RKO (cell line): ENCODE data around the gene MALSU1.
"Not testable (repeated sequence)": the region's sequence is repeated elsewhere in the genome, so short reads cannot be mapped to it uniquely, and the experiment has no call there.

Experiments used
- DNase-seq: peaks from one replicate; pipeline ENCODE4 v3.0.0-alpha.2; 2016; ENCODE audit warnings: low spot score

The MALSU1 gene

GRCh38 chr7:23285657-23286646 lies 13.2 kb upstream of the MALSU1 start:
- DNase-seq = no peak

DNA sequence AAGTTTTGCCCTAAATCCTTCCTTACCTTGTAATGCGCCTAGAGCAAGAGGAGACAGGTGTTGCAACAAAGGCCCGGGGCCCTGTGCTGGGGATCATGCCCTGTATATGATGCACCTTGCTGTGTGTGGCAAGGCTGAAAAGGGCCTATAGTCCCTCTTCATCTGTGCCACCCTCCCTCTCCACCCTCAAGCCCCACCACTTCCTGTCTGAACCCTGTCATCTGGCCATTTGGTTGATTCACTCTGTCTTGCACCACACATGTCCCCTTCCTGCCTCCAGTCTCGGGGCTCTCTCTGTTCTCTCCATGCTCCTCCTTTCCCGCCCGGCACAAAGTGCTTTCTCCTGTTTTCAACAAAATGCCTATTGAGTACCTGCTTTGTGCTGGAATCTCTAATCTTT lies 11.5 kb upstream of the MALSU1 start:
- DNase-seq = no peak

- DNase-seq = no peak
Observed at GRCh38 chr7:23290993-23291392, 8.1 kb upstream of the MALSU1 start.

DNA sequence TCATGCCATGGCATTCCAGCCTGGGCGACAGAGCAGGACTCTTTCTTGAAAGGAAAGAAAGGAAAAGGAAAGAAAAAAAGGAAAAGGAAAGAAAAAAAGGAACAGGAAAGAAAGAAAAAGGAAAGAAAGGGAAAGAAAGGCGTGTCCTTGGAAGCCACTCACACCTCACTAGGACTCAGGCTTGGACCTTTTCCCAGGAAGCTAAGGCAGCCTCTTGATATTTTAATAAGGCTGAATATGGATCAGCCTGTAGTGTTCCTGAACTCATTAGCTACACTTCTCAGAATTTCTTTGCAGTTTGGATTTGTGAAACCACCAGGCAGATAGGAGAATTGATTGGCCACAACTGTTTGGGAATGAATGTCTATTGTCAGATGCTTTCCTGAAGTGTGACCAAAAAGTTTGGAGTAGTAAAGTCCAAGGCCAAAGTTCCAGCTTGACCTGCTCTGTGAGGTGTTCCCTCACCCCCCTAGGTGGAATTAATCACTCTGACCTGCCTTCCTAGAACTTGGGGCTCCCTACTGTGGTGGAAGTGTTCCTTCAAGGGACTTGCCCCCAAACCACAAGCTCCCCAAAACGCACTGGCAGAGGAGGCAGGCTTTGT lies 7.1 kb upstream of the MALSU1 start:
- DNase-seq = no peak

DNA sequence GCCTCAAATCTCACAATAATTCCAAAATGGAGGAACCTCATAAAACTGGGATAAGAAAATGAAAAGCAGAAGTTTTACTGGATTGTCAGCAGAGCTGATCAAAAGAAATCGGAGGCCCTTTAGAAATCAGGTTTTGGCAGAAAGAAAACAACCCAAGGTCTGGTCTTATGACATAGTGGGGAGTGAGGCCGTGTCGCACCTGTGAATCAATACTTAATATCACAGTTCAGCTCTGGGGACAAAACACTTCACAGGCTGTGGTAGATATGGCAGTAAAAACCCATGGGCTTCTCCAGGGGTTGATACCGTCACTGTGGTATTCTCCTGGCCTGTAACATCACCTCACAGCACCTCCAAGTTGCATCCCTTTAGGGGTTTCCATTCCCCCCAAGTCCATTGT lies 6.5 kb upstream of the MALSU1 start:
- DNase-seq = no peak

GRCh38 chr7:23293500-23294073 lies 5.6 kb upstream of the MALSU1 start:
- no peak for DNase-seq

DNA sequence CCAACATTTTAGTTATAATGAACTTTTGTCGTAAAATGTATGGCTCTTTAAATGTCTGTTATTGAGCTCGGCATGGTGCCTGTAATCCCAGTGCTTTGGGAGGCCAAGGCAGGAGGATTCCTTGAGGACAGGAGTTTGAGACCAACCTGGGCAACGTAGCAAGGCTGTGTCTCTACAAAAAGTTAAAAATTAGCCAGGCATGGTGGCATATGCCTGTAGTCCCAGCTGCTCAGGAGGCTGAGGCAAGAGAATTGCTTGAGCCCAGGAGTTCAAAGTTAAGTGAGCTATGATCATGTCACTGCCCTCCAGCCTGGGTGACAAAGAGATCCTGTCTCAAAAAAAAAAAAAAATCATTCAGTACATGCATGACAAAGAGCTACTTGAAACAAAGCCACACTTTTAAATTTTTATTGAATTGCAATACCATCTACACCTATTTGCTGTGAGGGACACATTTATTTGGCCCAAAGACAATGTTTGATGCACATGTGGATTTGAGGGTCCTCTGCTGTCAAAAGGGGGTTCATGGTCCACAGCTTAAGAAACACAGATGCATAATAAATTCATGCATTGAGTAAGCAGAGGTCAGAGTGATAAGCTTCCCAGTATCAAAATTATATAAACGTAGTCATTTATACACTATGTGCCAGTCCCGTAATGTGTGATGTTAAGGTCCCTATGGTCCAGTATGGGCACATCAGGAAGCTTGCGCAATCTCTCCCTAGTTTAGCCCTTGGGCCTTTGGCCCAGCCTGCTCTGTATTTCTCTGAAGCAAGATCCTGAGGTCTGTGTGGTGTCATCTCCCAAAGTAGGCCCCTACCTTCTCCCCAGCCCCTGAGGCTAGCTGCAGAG lies 4.4 kb upstream of the MALSU1 start:
- no peak for DNase-seq

- no peak for DNase-seq
Observed at GRCh38 chr7:23295401-23295697, 3.8 kb upstream of the MALSU1 start.

- no peak for DNase-seq
Observed at GRCh38 chr7:23298141-23298881, 828 bp upstream of the MALSU1 start.

DNA sequence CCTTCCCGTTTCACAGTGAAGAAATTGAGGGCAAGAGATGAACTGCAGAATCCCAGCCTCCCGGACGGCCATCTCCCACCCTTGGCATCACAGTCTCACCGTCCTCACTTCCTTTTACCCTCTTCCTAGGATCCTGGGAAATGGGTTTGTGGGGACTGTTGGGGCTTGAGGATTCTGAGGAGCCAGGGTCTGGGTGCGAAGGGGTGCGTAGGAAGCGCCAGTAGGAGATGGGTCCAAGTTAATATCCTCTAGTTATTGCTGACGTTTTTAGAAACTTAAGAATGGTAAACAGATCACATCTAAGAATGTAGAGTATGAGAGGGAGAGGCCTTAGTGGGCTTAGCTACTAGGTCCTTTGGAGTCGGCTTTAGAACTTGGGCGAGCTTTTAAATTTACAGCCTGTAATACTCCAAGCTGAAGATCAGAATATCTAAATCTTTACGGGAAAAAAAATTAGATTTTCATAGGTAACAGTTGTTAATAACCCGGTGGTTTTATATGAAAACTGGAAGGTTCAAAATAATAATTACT lies 696 bp downstream of the MALSU1 start:
- no peak for DNase-seq

- DNase-seq = no peak
Observed at GRCh38 chr7:23306936-23307521, 7.9 kb downstream of the MALSU1 start.

DNA sequence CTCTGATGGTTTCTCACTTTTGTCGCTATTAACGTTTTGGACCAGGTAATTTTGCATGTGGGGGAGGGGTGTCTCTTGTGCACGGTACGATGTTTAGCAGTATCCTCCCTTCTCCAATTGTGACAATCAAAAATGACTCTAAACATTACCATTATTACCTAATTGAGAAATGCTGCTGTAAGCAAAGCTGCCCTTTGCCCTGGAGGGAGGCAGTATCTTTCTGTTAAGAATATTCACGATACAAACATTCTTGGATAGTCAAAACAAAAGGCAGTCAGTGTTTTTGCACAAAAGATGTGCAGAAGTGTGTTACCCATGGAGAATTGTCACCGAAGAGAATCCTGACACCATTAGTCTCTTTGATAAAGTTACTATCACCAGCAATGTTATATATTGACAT lies 9.6 kb downstream of the MALSU1 start:
- DNase-seq = no peak

DNA sequence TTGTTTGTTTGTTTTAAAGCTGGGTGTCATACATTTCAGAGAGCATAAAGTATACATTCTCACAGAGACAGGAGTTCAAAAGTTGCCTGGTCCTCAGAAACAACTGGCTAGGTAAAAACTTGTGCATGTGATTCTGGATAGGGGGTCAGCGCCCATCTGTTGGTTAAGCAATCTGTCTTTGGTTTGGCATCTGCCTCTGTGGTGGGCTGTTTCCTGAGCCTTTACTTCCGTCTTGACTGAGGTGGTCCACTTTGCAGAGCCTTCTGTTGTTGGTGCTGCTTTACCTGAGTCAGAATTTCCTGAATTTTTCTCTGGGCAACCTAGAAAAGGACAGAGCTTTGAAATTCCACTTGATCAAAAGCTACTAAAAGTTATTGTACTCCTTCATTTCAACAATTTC lies 13.0 kb downstream of the MALSU1 start:
- not testable (repeated sequence) for DNase-seq

- DNase-seq = no peak
Observed at GRCh38 chr7:23315366-23315765, 16.2 kb downstream of the MALSU1 start.

GRCh38 chr7:23331132-23331531 lies 32.0 kb downstream of the MALSU1 start:
- no peak for DNase-seq

- DNase-seq = no peak
Observed at GRCh38 chr7:23332193-23332592, 33.1 kb downstream of the MALSU1 start.

DNA sequence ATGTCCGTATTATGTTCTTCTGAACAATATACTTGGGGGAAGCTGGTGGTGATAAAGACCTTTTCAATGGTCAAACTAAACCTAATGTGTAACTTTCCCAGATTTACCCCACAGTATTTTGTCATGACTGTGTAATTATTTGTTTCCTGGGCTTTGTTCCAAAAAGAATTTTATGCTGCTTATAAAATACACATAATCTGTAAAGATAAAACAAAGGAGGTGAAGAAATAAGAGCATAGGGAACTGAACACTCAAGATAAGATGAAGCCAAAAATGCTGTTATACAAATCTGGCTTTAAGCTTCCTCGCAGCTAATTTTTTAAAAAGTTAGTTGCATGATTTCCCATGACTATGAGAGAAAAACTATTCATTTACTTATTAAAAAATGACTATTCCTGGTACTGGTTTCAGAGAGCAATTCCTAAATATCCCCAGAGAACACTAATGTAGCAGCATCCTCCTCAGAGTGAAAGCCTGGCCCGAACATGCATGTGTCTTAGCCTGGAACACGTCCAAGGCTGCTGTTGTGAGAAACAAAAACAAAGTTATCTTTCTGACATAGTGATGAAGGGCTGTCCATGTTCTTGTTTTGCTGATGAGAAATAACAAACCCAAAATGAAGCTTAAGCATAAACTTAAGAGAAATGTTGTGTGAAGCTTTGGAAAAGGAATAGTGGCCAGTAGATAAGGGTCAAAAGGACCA lies 33.9 kb downstream of the MALSU1 start:
- no peak for DNase-seq

- peak; percentile 57 for DNase-seq
Observed at GRCh38 chr7:23333671-23334246, 34.6 kb downstream of the MALSU1 start.

GRCh38 chr7:23334482-23335056 lies 35.4 kb downstream of the MALSU1 start:
- DNase-seq = peak; percentile 77

- DNase-seq = no peak
Observed at GRCh38 chr7:23335136-23335535, 36.0 kb downstream of the MALSU1 start.
